Esophagus muscularis mucosa (tissue), 3 donors: ENCODE data around the gene CAMTA1.

Experiments used
- CTCF ChIP-seq, 3 experiments: fragments of 200-600 bp in 2 of 3; fragments of 450-650 bp in 1 of 3; sonication (generic) in 2 of 3; IDR thresholded peaks; one replicate each; pipeline ENCODE4 v1.5.1; 2017 to 2019; ENCODE audit warnings: antibody characterized with exemption in 3 of 3, mild to moderate bottlenecking in 2 of 3, moderate library complexity in 1 of 3
- POLR2AphosphoS5 ChIP-seq, 2 donors: sonication (generic); formaldehyde crosslinking; IDR thresholded peaks; one replicate each; pipeline ENCODE4 v1.6.1; 2017; ENCODE audit warnings: antibody characterized with exemption in 2 of 2

GRCh38 chr1:6799499-6799898 lies 14.2 kb downstream of the CAMTA1 start:
- no peak for TF ChIP-seq POLR2AphosphoS5 (IDR thresholded peaks at IDR 0.05)
- no peak for TF ChIP-seq CTCF (IDR thresholded peaks at IDR 0.05)
